HAP-1 (cell line): ENCODE data around the gene GC.
A peak's percentile ranks its signal among the peaks of the same experiment; 100 is the strongest.
"Not testable (repeated sequence)": the region's sequence is repeated elsewhere in the genome, so short reads cannot be mapped to it uniquely, and the experiment has no call there.

Experiments
- DNase-seq, 2 experiments: peaks; one replicate each; pipeline ENCODE4 v3.0.0-alpha.2; 2016 to 2020; ENCODE audit warnings: low spot score in 2 of 2
- H3K27me3 ChIP-seq: fragments of 250-450 bp; sonication (Bioruptor Pico); 2 replicates; pipeline ENCODE4 v1.5.1; 2020; ENCODE audit warnings: low read depth, mild to moderate bottlenecking, moderate library complexity
- H3K36me3 ChIP-seq: fragments of 250-450 bp; sonication (Bioruptor Pico); replicated peaks from 2 replicates; pipeline ENCODE4 v1.5.1; 2020; ENCODE audit warnings: mild to moderate bottlenecking
- H3K4me1 ChIP-seq: fragments of 250-450 bp; sonication (Bioruptor Pico); 2 replicates; pipeline ENCODE4 v1.5.1; 2020; ENCODE audit warnings: mild to moderate bottlenecking
- H3K4me3 ChIP-seq: fragments of 250-450 bp; sonication (Bioruptor Pico); 2 replicates; pipeline ENCODE4 v1.5.1; 2020; ENCODE audit warnings: mild to moderate bottlenecking, moderate library complexity
- H3K9me3 ChIP-seq: fragments of 250-450 bp; sonication (Bioruptor Pico); 2 replicates; pipeline ENCODE4 v1.5.1; 2020; ENCODE audit warnings: mild to moderate bottlenecking, moderate library complexity
- in situ Hi-C: fragments of 300-500 bp; cut with MboI; formaldehyde crosslinking; loops from 3 replicates; pipeline ENCODE4 v1.14.3; 2020; ENCODE audit warnings: low sequenced_read_pairs, inconsistent platforms, mixed read lengths

Gene GC, protein sequence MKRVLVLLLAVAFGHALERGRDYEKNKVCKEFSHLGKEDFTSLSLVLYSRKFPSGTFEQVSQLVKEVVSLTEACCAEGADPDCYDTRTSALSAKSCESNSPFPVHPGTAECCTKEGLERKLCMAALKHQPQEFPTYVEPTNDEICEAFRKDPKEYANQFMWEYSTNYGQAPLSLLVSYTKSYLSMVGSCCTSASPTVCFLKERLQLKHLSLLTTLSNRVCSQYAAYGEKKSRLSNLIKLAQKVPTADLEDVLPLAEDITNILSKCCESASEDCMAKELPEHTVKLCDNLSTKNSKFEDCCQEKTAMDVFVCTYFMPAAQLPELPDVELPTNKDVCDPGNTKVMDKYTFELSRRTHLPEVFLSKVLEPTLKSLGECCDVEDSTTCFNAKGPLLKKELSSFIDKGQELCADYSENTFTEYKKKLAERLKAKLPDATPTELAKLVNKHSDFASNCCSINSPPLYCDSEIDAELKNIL

DNA sequence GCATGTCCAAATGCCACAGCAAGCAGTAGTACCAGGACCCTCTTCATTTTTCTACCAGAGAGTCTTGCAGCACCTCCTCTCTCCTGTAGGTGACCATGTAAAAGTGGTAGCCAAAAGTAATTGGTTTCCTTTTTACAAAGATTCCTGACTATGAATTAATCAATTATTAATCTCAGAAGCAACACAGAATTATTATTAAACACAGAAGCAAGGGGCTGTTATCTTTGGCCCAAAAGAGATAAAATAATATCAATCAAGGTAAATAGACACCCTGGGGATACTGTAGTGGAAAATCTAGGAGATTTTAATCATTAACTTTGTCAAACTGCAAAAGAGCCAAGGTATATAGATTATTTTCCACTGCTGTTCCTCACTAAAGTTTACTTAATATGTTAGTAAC lies at the start of gene GC:
GC (minus strand) TSS at position 108 of the 400 bp plus-strand sequence; CDS start at position 47, 61 bp downstream.
- no peaks in the 10 kb centered on the region for H3K36me3 ChIP-seq
- H3K4me3 ChIP-seq = no peak within 1 kb of the TSS
- no peaks in the 10 kb centered on the region for H3K9me3 ChIP-seq
- DNase-seq = no peak
- H3K4me1 ChIP-seq = no peaks in the 10 kb centered on the region
- H3K27me3 ChIP-seq = no peaks in the 10 kb centered on the region
- in situ Hi-C loops = no loop called here

DNA sequence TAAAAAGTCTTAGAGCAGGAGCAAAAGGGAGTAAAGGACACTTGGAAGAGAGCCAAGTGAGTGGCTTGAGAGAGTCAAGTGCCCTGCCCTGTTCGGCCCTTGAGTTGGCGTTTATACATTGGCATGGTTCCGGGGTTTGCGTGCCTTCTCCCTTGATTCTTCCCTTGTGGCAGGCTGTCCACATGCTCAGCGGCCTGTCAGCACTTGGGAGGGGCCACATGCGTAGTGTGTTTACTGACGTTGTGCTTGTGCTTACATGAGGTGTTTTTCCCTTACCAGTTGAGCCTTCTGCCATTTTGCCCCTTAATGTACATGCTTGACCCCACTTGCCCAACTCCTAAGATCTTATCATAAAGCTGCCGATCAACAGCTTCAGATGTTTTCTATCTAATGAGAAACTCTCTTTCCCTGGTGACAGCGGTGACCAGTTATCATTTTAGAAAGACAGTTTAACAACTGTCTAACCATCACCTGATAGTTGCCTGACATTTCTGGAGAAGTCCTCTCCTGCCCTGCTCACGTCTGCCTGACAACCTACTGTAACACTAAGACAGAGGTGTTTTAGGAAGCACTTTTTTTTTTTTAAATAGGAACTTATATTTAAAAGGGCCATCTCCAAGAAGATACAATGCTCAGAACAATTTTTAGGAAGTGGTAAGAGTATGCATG lies 49.5 kb upstream of the GC start:
- no peaks in the 10 kb centered on the region for H3K27me3 ChIP-seq
- no peaks in the 10 kb centered on the region for H3K36me3 ChIP-seq
- no peaks in the 10 kb centered on the region for H3K9me3 ChIP-seq
- no peak for DNase-seq
- no peak overlapping the region for H3K4me3 ChIP-seq
- H3K4me1 ChIP-seq = 0 out of 2 replicates have a peak, but pooled peaks cover under 1% of the 10 kb centered on the region
- in situ Hi-C loops = no loop called here

DNA sequence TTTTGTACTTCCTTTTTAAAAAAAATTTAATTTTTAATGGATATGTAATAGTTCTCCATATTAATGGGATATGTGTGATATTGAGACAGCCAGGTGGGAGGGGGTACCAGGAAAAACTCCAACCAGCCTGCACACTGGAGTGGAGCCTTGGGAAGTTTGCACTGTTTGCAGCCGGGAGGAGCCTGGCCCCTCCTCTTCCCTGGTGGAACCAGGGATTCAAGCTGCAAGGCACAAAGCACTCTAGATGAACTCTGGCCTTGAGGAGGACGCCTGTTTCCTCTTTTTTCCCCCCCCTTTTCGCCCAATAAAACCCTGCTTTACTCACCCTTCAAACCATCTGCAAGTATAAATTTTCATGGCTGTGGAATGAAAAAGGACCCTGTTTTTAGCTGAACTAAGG lies 48.2 kb upstream of the GC start:
- Histone ChIP-seq H3K4me3 (no peak overlapping the region), H3K4me1 (peaks cover 10% of the 10 kb centered on the region), H3K27me3 (no peaks in the 10 kb centered on the region), H3K9me3 (no peaks in the 10 kb centered on the region), H3K36me3 (no peaks in the 10 kb centered on the region)
- no peak for DNase-seq
- in situ Hi-C loops = no loop called here

DNA sequence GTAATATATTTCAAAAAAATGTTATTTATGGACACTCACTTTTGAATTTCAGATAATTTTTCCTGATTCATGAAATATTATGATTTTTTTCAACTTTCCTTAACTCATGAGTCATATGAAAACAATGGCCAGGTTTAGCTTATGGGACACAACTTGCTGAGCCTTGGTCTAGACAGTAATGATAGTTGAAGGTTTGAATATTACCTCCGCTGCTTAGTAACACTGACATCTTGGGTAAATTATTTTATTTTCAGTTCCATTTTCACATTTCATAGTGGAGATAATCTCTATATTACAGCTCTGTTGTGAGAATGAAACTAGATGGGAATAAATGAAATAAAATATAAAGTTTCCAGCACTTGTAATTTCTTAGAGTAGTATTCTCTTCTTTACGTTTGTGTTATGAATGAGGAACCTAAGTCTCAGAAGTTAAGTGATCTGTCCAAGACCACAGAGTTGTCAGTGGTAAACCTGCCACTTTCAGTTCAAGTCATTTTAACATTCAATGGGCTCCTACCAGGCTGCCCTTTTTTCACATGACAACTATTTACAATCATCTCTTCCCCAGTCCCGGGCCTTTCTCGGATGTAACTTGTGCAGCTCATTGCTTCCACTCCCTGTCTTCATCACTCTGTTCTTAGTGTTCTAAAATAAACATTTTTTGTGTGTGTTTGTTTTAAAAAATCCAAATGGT lies 46.8 kb upstream of the GC start:
- in situ Hi-C loops = no loop called here
- DNase-seq = no peak
- Histone ChIP-seq H3K4me1 (peaks cover 10% of the 10 kb centered on the region), H3K9me3 (no peaks in the 10 kb centered on the region), H3K36me3 (no peaks in the 10 kb centered on the region), H3K27me3 (no peaks in the 10 kb centered on the region; the same call in 1 of the 2 replicates), H3K4me3 (no peak overlapping the region)

DNA sequence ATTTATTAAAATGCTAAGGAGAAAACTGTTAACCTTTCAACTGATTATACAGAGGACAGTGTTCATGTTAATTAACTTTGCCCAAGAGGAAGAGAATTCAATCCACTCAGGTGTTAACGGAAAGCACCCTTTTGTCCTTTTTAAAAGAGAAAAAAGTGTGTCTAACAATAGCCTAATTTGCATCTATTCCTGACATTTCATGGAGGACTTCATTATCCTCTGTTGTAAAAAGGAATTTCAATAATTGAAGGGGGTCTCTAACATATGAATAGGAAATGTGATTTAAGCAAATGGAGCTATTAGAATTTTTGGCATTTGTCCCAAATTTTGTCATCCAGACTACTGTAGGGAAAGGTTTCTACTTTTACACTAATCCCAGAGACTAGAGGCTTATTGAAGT lies 44.6 kb upstream of the GC start:
- Histone ChIP-seq H3K36me3 (no peaks in the 10 kb centered on the region), H3K9me3 (no peaks in the 10 kb centered on the region), H3K4me3 (no peak overlapping the region), H3K27me3 (no peaks in the 10 kb centered on the region; the same call in 1 of the 2 replicates), H3K4me1 (peaks cover 10% of the 10 kb centered on the region)
- in situ Hi-C loops = no loop called here
- DNase-seq = peak in 1 of 2 experiments; percentile 80

DNA sequence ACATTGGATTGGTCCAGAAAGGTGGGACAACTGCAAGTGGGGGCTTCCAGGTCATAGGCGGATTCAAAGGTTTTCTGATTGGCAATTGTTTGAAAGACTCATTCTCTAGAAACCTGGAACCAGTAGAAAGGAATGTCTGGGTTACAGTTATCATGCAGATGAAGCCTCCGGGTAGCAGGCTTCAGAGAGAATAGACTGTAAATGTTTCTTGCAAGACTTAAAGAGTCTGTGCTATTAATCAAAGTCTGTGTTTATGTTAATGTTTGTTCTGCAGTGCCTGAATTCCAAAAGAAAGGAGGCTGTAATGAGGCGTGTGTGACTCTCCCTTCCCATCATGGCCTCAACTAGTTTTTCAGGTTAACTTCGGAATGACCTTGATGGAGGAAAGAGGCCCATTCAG lies 43.9 kb upstream of the GC start:
- Histone ChIP-seq H3K36me3 (no peaks in the 10 kb centered on the region), H3K4me1 (peaks cover 10% of the 10 kb centered on the region)

DNA sequence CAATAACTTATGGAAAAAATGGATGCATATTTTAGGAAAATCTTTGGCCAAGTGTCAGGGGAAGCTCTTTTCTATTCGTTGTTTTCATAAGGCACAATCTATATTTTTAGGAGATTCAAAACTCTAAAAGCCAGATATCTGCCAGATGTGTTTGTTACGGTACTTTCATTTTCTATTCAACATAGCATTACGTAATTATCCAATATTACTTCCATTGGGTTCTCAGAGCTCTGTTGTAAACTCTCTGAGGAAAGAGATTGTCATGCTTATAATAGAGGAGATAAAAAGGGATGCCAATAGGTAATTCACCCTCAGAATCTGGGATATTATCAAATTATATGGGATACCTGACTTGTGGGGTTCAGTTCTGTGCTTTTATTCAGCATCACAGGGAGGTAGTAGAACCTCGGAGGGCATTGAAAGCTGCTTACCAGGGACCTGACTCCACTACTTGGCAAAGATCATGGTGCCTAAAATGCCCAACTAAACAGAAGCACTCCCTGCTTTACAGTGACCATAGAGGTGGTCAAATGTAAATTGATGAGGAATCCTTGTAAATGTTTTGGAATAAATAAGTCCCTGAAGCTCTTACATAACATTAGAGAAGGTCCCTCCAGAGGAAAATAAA lies 32.9 kb upstream of the GC start:
- DNase-seq = no peak
- Histone ChIP-seq H3K27me3 (no peaks in the 10 kb centered on the region), H3K4me1 (no peaks in the 10 kb centered on the region), H3K4me3 (no peak overlapping the region), H3K36me3 (no peaks in the 10 kb centered on the region), H3K9me3 (no peaks in the 10 kb centered on the region)
- in situ Hi-C loops = no loop called here

More for the DNA sequence above, 43.9 kb upstream of the GC start:
- Histone ChIP-seq H3K9me3 (no peaks in the 10 kb centered on the region), H3K4me3 (no peak overlapping the region), H3K27me3 (no peaks in the 10 kb centered on the region; the same call in 1 of the 2 replicates)
- peak; percentile 38 to 89 for DNase-seq
- in situ Hi-C loops = no loop called here

DNA sequence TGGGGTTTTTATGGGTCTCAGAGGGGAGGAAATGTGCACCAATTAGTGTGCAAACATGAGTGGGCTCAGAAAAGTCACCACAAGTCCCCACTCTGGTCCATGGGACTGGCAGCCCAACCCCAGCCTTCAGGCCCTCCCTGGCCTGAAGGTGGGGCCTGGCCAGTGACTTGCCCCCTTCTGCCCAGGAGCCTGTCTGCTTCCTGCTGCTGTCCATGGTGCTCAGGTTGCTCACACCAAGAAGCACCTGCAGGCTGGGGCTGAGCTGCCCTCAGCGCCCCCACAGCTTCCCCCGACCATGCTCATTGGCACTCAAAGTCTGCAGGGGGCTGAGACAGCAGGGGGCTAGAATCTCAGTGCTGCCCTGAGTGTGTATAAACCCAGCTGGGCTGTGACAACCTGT lies 30.6 kb upstream of the GC start:
- Histone ChIP-seq H3K4me1 (no peaks in the 10 kb centered on the region), H3K27me3 (no peaks in the 10 kb centered on the region), H3K9me3 (no peaks in the 10 kb centered on the region), H3K4me3 (no peak overlapping the region), H3K36me3 (no peaks in the 10 kb centered on the region)
- DNase-seq = no peak
- in situ Hi-C loops = no loop called here

DNA sequence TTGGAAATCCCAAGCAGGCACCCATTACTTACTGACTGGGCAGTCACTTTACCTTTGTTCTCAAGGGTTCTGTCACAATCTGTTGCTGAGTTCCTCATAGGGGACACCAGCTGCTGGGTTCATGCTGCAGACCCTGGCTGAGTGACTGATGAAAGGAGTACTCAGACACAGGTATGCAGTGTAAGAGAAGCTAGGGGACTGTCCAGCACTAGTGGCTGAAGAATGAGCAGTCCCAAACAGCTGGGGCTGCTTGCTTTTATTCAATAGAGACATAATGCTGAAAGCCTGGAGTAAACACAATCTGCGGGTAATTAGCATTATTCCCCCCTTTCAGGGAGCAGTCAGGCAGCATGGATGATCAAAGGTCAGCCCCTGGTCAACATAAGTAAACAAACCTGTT lies 25.9 kb upstream of the GC start:
- in situ Hi-C loops, H3K36me3 ChIP-seq, H3K4me3 ChIP-seq, H3K4me1 ChIP-seq, DNase-seq, H3K27me3 ChIP-seq, H3K9me3 ChIP-seq: not testable (repeated sequence)

DNA sequence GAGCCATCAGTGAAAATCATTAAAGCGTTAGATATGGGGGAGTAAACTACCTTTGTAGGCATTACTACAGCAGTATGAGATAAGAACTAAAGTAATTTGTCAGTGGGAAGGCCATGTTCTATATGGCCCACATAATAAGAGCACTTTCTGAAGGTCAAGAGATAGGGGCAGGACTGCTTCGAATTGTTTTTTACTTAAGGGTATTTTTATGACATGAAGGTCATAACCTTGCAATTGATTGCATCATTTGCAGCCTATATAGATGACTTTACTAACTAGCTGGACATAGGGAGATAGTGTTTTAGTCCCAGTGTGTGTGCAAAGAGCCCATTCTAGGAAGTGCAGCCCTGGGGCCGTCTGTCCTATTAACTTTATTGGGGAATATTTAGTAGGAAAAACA lies 23.6 kb upstream of the GC start:
- H3K4me1 ChIP-seq = no peaks in the 10 kb centered on the region
- in situ Hi-C loops = no loop called here
- H3K27me3 ChIP-seq = no peaks in the 10 kb centered on the region
- H3K36me3 ChIP-seq = no peaks in the 10 kb centered on the region
- no peak for DNase-seq
- no peaks in the 10 kb centered on the region for H3K9me3 ChIP-seq
- no peak overlapping the region for H3K4me3 ChIP-seq

DNA sequence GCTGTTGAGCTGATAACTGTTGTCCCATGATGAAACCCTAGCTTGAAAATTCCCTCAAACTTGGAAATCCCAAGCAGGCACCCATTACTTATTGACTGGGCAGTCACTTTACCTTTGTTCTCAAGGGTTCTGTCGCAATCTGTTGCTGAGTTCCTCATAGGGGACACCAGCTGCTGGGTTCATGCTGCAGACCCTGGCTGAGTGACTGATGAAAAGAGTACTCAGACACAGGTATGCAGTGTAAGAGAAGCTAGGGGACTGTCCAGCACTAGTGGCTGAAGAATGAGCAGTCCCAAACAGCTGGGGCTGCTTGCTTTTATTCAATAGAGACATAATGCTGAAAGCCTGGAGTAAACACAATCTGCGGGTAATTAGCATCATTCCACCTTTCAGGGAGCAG lies 21.4 kb upstream of the GC start:
- H3K36me3 ChIP-seq, H3K4me1 ChIP-seq, H3K9me3 ChIP-seq, H3K27me3 ChIP-seq, in situ Hi-C loops, DNase-seq, H3K4me3 ChIP-seq: not testable (repeated sequence)

DNA sequence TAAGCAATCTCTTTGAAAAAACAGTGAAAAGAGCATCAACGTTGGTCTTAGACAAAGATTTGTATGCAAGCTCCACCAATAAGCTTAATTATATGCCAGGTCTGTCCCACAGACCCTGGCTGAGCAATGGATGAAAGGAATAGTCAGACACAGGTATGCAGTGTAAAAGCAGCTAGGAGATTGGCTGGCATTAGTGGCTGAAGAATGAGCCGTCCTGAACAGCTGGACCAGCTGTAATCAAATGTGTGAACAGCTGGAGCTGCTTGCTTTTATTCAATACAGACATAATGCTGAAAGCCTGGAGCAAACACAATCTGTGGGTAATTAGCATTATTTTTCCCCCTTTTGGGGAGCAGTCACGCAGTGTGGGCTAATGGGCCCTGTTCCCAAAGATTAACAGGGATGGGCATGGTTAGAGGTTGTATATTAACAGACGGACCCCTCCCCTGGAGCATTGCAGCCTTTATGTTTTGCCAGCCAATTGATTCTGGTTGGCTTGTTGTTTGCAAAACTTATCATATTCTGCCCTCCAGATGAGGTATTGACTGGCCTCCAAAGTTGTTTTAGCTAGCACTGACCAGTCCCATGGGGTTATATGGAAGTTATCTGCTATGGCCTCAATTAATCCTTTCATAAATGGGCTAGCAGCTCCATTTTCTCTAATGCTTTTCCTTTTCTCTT lies 20.3 kb upstream of the GC start:
- H3K27me3 ChIP-seq, in situ Hi-C loops, H3K36me3 ChIP-seq, H3K9me3 ChIP-seq, DNase-seq, H3K4me3 ChIP-seq, H3K4me1 ChIP-seq: not testable (repeated sequence)

DNA sequence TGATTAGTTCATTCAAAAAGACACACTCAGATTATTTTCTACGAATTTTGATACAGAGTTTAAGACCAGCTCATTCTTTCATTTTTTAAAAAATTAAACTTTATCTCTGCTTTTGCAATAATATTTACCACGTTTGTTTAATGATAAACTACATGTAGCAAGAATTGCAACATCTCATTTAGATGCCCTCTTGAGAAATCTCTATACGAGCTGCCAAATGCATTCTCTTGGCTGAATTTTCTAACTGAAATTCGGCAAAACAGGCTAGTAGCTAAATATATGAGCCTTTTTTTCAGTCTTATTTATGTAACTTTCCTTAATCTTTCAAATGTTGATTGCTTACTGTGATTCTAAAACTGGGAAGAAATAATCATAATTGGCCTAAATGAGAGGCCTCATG lies 2.1 kb upstream of the GC start:
- DNase-seq = no peak
- H3K27me3 ChIP-seq = no peaks in the 10 kb centered on the region
- no peaks in the 10 kb centered on the region for H3K36me3 ChIP-seq
- in situ Hi-C loops = no loop called here
- H3K4me1 ChIP-seq = no peaks in the 10 kb centered on the region
- no peaks in the 10 kb centered on the region for H3K9me3 ChIP-seq
- H3K4me3 ChIP-seq = no peak overlapping the region
